HL-60/S4 treated with retinoic acid at 250 ng/mL for 4 days and 3 days (cell line): ENCODE results near the gene PCGF2.

Experiments
- in situ Hi-C: fragments of 300-500 bp; cut with MboI; formaldehyde crosslinking; loops from 2 replicates; pipeline ENCODE4 v1.7.0; 2022; ENCODE audit warnings: low sequenced_read_pairs

Gene PCGF2

GRCh38 chr17:38719943-38720641 lies 28.0 kb downstream of the PCGF2 start:
- in situ Hi-C loops: no loop called here

- in situ Hi-C loops: no loop called here
Observed at GRCh38 chr17:38719289-38719942, 28.7 kb downstream of the PCGF2 start.

- in situ Hi-C loops: no loop called here
Observed at GRCh38 chr17:38717139-38717745, 30.9 kb downstream of the PCGF2 start.

- in situ Hi-C loops: no loop called here
Observed at GRCh38 chr17:38716368-38717005, 31.6 kb downstream of the PCGF2 start.

GRCh38 chr17:38715216-38715943 lies 32.8 kb downstream of the PCGF2 start:
- in situ Hi-C loops: no loop called here

GRCh38 chr17:38713456-38714075 lies 34.6 kb downstream of the PCGF2 start:
- in situ Hi-C loops: no loop called here

GRCh38 chr17:38712593-38712992 lies 35.5 kb downstream of the PCGF2 start:
- in situ Hi-C loops: no loop called here

- in situ Hi-C loops: no loop called here
Observed at GRCh38 chr17:38711792-38712571, 36.2 kb downstream of the PCGF2 start.

GRCh38 chr17:38710985-38711384 lies 37.2 kb downstream of the PCGF2 start:
- in situ Hi-C loops: no loop called here

GRCh38 chr17:38710604-38710962 lies 37.6 kb downstream of the PCGF2 start:
- in situ Hi-C loops: no loop called here

- in situ Hi-C loops: no loop called here
Observed at GRCh38 chr17:38709864-38710603, 38.1 kb downstream of the PCGF2 start.

- in situ Hi-C loops: no loop called here
Observed at GRCh38 chr17:38709104-38709820, 38.9 kb downstream of the PCGF2 start.

- in situ Hi-C loops: no loop called here
Observed at GRCh38 chr17:38707678-38708351, 40.3 kb downstream of the PCGF2 start.

- in situ Hi-C loops: no loop called here
Observed at GRCh38 chr17:38706505-38707216, 41.5 kb downstream of the PCGF2 start.

- in situ Hi-C loops: no loop called here
Observed at GRCh38 chr17:38705803-38706504, 42.2 kb downstream of the PCGF2 start.

GRCh38 chr17:38705523-38705802 lies 42.7 kb downstream of the PCGF2 start:
- in situ Hi-C loops: no loop called here
